Endothelial cell of umbilical vein (primary cell): ENCODE results near the gene CYP4F8. TPM values are rescaled to one million over a fixed set of nuclear protein-coding genes. Genes with fewer than 3 reads are reported as not detected.

Source experiments
- BruUV-seq: library from RNA; stranded (reverse); fragments of 400-500 nt; replicated peaks from 2 replicates; lab custom pipeline; 2021; lab: Mats Ljungman, UMichigan
- CTCF ChIA-PET: fragments of 300-600, 350-600 bp; sonication (Branson Sonifier 250); formaldehyde crosslinking; loops from one replicate; lab custom pipeline; 2021; ENCODE audit warnings: antibody characterized with exemption, inconsistent platforms; lab: Charles Lee
- POLR2A ChIA-PET: fragments of 300-600, 350-600 bp; sonication (Branson Sonifier 250); formaldehyde crosslinking; loops from one replicate; lab custom pipeline; 2021; ENCODE audit warnings: antibody characterized with exemption, inconsistent platforms; lab: Charles Lee
- DNase-seq: peaks from one replicate; pipeline ENCODE4 v3.0.0-alpha.2; 2011; ENCODE audit warnings: low read depth, low spot score
- FAIRE-seq: peaks from 2 replicates; lab custom pipeline; 2011; peaks lifted over from hg19 to GRCh38; lab: Jason Lieb, UNC
- H2AFZ ChIP-seq: 2 replicates; pipeline ENCODE4 v1.6.0; 2012; ENCODE audit warnings: low read depth, low read length, control low read depth, inconsistent platforms
- H3K27ac ChIP-seq: 2 replicates; pipeline ENCODE4 v1.5.1; 2011; ENCODE audit warnings: low read depth, mild to moderate bottlenecking, control low read depth, low read length, moderate library complexity; ENCODE audit not compliant: insufficient read depth
- H3K27me3 ChIP-seq, 2 experiments: 2 replicates each; pipeline versions ENCODE4 v1.6.0 to v1.6.1; 2011; ENCODE audit warnings: low read length in 2 of 2, mixed read lengths in 1 of 2; ENCODE audit not compliant: control insufficient read depth in 2 of 2, insufficient read depth in 2 of 2
- H3K36me3 ChIP-seq, 2 experiments: 2 replicates in 1 of 2; 3 replicates in 1 of 2; pipeline ENCODE4 v1.5.1; 2011; ENCODE audit warnings: low read length in 2 of 2, mild to moderate bottlenecking in 1 of 2, moderate library complexity in 1 of 2; ENCODE audit not compliant: control insufficient read depth in 2 of 2, insufficient read depth in 2 of 2; ENCODE audit errors: extremely low read depth in 1 of 2
- H3K4me1 ChIP-seq: 3 replicates; pipeline ENCODE4 v1.5.1; 2011; ENCODE audit warnings: mild to moderate bottlenecking, low read length; ENCODE audit not compliant: control insufficient read depth, insufficient read depth; ENCODE audit errors: extremely low read depth
- H3K4me2 ChIP-seq: 2 replicates; pipeline ENCODE4 v1.6.1; 2011; ENCODE audit warnings: low read length, control low read depth, mixed read lengths; ENCODE audit not compliant: insufficient read depth
- H3K4me3 ChIP-seq, 3 experiments: fragments of 200-600 bp in 1 of 3; sonication (generic), shearing (Covaris generic) in 1 of 3; replicated peaks in 1 of 3; 2 replicates each; pipeline ENCODE4 v1.5.1; 2011 to 2016; ENCODE audit warnings: control low read depth in 3 of 3, low read length in 3 of 3, mild to moderate bottlenecking in 2 of 3, inconsistent platforms in 1 of 3, low read depth in 1 of 3, moderate library complexity in 1 of 3; ENCODE audit not compliant: insufficient read depth in 1 of 3
- H3K79me2 ChIP-seq: 2 replicates; pipeline ENCODE4 v1.6.0; 2012; ENCODE audit warnings: low read length, inconsistent platforms; ENCODE audit not compliant: control insufficient read depth, insufficient read depth
- H3K9ac ChIP-seq: replicated peaks from 2 replicates; pipeline ENCODE3; 2011; ENCODE audit warnings: low read length, control low read depth; ENCODE audit not compliant: insufficient read depth; ENCODE audit errors: extremely low read depth
- H3K9me1 ChIP-seq: replicated peaks from 3 replicates; pipeline ENCODE4 v1.6.0; 2011; ENCODE audit warnings: mild to moderate bottlenecking, low read length; ENCODE audit not compliant: control insufficient read depth, insufficient read depth; ENCODE audit errors: extremely low read depth
- H3K9me3 ChIP-seq: replicated peaks from 2 replicates; pipeline ENCODE4 v1.5.1; 2012; ENCODE audit warnings: low read length, inconsistent platforms; ENCODE audit not compliant: control insufficient read depth, insufficient read depth
- H4K20me1 ChIP-seq: replicated peaks from 2 replicates; pipeline ENCODE3; 2011; ENCODE audit warnings: mild to moderate bottlenecking, low read length; ENCODE audit not compliant: control insufficient read depth, insufficient read depth; ENCODE audit errors: extremely low read depth
- CTCF ChIP-seq, 2 donors: IDR thresholded peaks; 1 replicate in 1 of 2; 2 replicates in 1 of 2; pipeline ENCODE4 v1.5.1; 2011; ENCODE audit warnings: low read length in 2 of 2, mild to moderate bottlenecking in 2 of 2, moderate library complexity in 2 of 2, control low read depth in 1 of 2, inconsistent platforms in 1 of 2, low read depth in 1 of 2; ENCODE audit not compliant: insufficient read depth in 1 of 2; ENCODE audit errors: extremely low read depth in 1 of 2
- EZH2 ChIP-seq: IDR thresholded peaks from 2 replicates; pipeline ENCODE4 v1.6.1; 2012; ENCODE audit warnings: borderline replicate concordance, low read depth, mild to moderate bottlenecking, moderate library complexity, low read length, inconsistent platforms; ENCODE audit not compliant: severe bottlenecking
- FOS ChIP-seq: IDR thresholded peaks from 2 replicates; pipeline ENCODE4 v1.6.1; 2011; ENCODE audit warnings: mild to moderate bottlenecking, low read length, moderate library complexity, borderline replicate concordance; ENCODE audit not compliant: insufficient read depth
- GATA2 ChIP-seq: IDR thresholded peaks from 2 replicates; pipeline ENCODE4 v1.7.0; 2011; ENCODE audit warnings: low read depth, mild to moderate bottlenecking, moderate library complexity, mixed read lengths, low read length; ENCODE audit not compliant: insufficient read length, insufficient read depth
- JUN ChIP-seq: IDR thresholded peaks from 2 replicates; pipeline ENCODE4 v1.6.1; 2011; ENCODE audit warnings: borderline replicate concordance, low read depth; ENCODE audit not compliant: insufficient read length, insufficient read depth
- MYC ChIP-seq: IDR thresholded peaks from one replicate; pipeline ENCODE4 v1.6.1; 2011; ENCODE audit warnings: mild to moderate bottlenecking, low read depth, low read length
- POLR2A ChIP-seq: IDR thresholded peaks from 2 replicates; pipeline ENCODE4 v1.6.1; 2012; ENCODE audit warnings: low read depth, mild to moderate bottlenecking, control low read depth, low read length
- POLR2AphosphoS5 ChIP-seq: IDR thresholded peaks from 2 replicates; pipeline ENCODE4 v1.6.1; 2012; ENCODE audit warnings: low read depth, mild to moderate bottlenecking, control low read depth, low read length, moderate library complexity; ENCODE audit not compliant: insufficient read depth
- dilution Hi-C: fragments of 300-500 bp; cut with MboI; formaldehyde crosslinking; loops from one replicate; pipeline ENCODE4 v1.15.0; 2019; ENCODE audit warnings: low sequenced_read_pairs; ENCODE audit not compliant: extremely low pct_ligation_motif_present
- intact Hi-C: fragments of 100-400 bp; cut with micrococcal nuclease; formaldehyde crosslinking; loops from one replicate; pipeline ENCODE4 v1.10.0; 2022
- polyA plus RNA-seq, 4 experiments: library from polyadenylated mRNA; depleted of rRNA in 3 of 4; stranded (reverse) in 3 of 4; unstranded in 1 of 4; fragments of >200 nt; gene quantifications; 2 replicates each; pipeline versions ENCODE4 v1.2.1 to v1.2.3, GENCODE V29; 2011 to 2012; ENCODE audit warnings: missing spikeins in 1 of 4
- total RNA-seq: library from RNA; stranded (reverse); gene quantifications from 2 replicates; pipeline ENCODE4 v1.2.3, GENCODE V29; 2021

Gene CYP4F8
- total and polyA plus RNA-seq, 2 donors (not counting 3 experiments of a cell fraction or from before 2014, with no cell fraction given) = not detected

- H3K9me1 ChIP-seq = no peaks in the 10 kb centered on the region
- H3K4me2 ChIP-seq = no peak overlapping the region
- H3K27me3 ChIP-seq = no peaks in the 10 kb centered on the region
- dilution Hi-C loops = no loop called here
- H3K79me2 ChIP-seq = no peaks in the 10 kb centered on the region
- H4K20me1 ChIP-seq = no peaks in the 10 kb centered on the region
- no peak overlapping the region for H3K4me3 ChIP-seq
- TF ChIP-seq MYC (no peak), POLR2AphosphoS5 (no peak), CTCF (IDR thresholded peaks at IDR 0.05; ENCODE audit: extremely low read depth in 1 of 2, insufficient read depth in 1 of 2, low read depth in 1 of 2, low read length in 2 of 2) (no peak), POLR2A (no peak), JUN (no peak), EZH2 (no peak), GATA2 (no peak), FOS (no peak)
- no peaks in the 10 kb centered on the region for H3K4me1 ChIP-seq
- intact Hi-C loops = no loop called here
- DNase-seq (no peak), FAIRE-seq (no peak)
- H2AFZ ChIP-seq = no peak overlapping the region
- no peaks in the 10 kb centered on the region for H3K36me3 ChIP-seq
- no peak overlapping the region for H3K9ac ChIP-seq
- H3K27ac ChIP-seq = no peak overlapping the region
- ChIA-PET CTCF (interaction anchor here (0.7 kb wide), 1 partner anchor 22 kb away, joined by 3 read pairs; no protein-coding TSS in a partner anchor), POLR2A (no interaction called here)
- BruUV-seq = no TSS peak
- H3K9me3 ChIP-seq = no peaks in the 10 kb centered on the region
These were observed 36.8 kb downstream of the CYP4F8 start for GRCh38 chr19:15651791-15652190.
